ENCODE measurements around the gene ZKSCAN2. TPM values are rescaled to one million over a fixed set of nuclear protein-coding genes. Genes with fewer than 3 reads are reported as not detected.

Gene ZKSCAN2
- total and polyA plus RNA-seq, 2 of the 8 experiments (the other 6 are each of a cell fraction or from before 2014, with no cell fraction given) = 2.2 to 11.6 TPM

- ChIA-PET CTCF (ENCODE audit: partially characterized antibody) (interaction anchor here (0.6 to 5.1 kb wide), 32 partner anchors 9 to 823 kb away, joined by 3 to 32 read pairs (median 3); partner anchors contain the start of genes AQP8 and LCMT1), POLR2A (ENCODE audit: partially characterized antibody) (interaction anchor here (0.7 kb wide), 2 partner anchors 15 to 117 kb away, joined by 3 read pairs; no protein-coding TSS in a partner anchor)
- Histone ChIP-seq H3K18ac (ENCODE audit: extremely low read depth, low read length) (no peak overlapping the region), H3K27ac (ENCODE audit: low read depth, low read length) (no peak overlapping the region), H3K4ac (replicated peaks; ENCODE audit: insufficient read length, low read depth, low read length) (no peak overlapping the region), H3K79me1 (ENCODE audit: low read depth, low read length) (no peaks in the 10 kb centered on the region), H3K23me2 (ENCODE audit: low read depth, low read length) (no peaks in the 10 kb centered on the region), H2AFZ (ENCODE audit: low read length) (peak overlapping the region; percentile 56; the same call in 1 of the 2 replicates), H2BK120ac (replicated peaks; ENCODE audit: low read depth, low read length) (no peak overlapping the region), H3K36me3 (ENCODE audit: control insufficient read depth in 2 of 4, insufficient read depth in 4 of 4, low read length in 3 of 4) (no peaks in the 10 kb centered on the region), H4K20me1 (replicated peaks in 1 of 2; ENCODE audit: control insufficient read depth in 1 of 2, insufficient read depth in 2 of 2, low read length in 2 of 2) (no peaks in the 10 kb centered on the region), H3K4me1 (replicated peaks in 1 of 4; ENCODE audit: control insufficient read depth in 3 of 4, insufficient read depth in 4 of 4, low read length in 3 of 4) (peaks cover 0 to 3% (median 2%) of the 10 kb centered on the region in 4 experiments; a peak in 3 of 7 replicates), H3K9ac (replicated peaks in 1 of 4; ENCODE audit: extremely low read depth in 1 of 4, low read depth in 3 of 4, low read length in 3 of 4) (no peak overlapping the region), H3K23ac (ENCODE audit: insufficient read length) (no peak overlapping the region), H3K4me3 (ENCODE audit: extremely low read depth in 1 of 4, insufficient read depth in 2 of 4, low read depth in 3 of 4, low read length in 4 of 4) (no peak overlapping the region), H4K8ac (ENCODE audit: extremely low read depth, insufficient read depth, low read length) (no peak overlapping the region), H2BK5ac (ENCODE audit: low read depth, low read length) (no peak overlapping the region), H4K5ac (ENCODE audit: insufficient read length, low read depth, low read length) (no peak overlapping the region), H2BK20ac (ENCODE audit: low read length) (no peak overlapping the region), H3K27me3 (replicated peaks in 1 of 4; ENCODE audit: control insufficient read depth in 3 of 4, extremely low read depth in 1 of 4, insufficient read depth in 3 of 4, low read length in 3 of 4) (no peaks in the 10 kb centered on the region), H3K79me2 (ENCODE audit: control insufficient read depth in 1 of 2, insufficient read depth in 2 of 2, low read length in 2 of 2) (no peaks in the 10 kb centered on the region), H3K14ac (ENCODE audit: insufficient read length) (no peak overlapping the region), H2BK12ac (ENCODE audit: low read depth, low read length) (peak overlapping the region; percentile 50; the same call in 1 of the 2 replicates), H4K91ac (replicated peaks; ENCODE audit: insufficient read length, low read length) (no peak overlapping the region), H3K9me3 (ENCODE audit: insufficient read depth in 2 of 2, low read depth in 1 of 2, low read length in 1 of 2) (no peaks in the 10 kb centered on the region), H3K4me2 (ENCODE audit: insufficient read depth in 1 of 2, low read depth in 2 of 2, low read length in 2 of 2) (no peak overlapping the region), H2BK15ac (ENCODE audit: low read length) (no peak overlapping the region), H2AK5ac (ENCODE audit: low read depth, low read length) (no peak overlapping the region), H3K56ac (replicated peaks; ENCODE audit: insufficient read length, low read depth, low read length) (no peak overlapping the region)
- DNase-seq (ENCODE audit: low read depth in 1 of 2, low spot score in 2 of 2) = no peak
- FAIRE-seq = no peak
- 92% methylated on average over 7 of the region's 7 CpGs; no CpG with 5 or more reads in 1 of the 2 experiments for WGBS, 2 experiments (ENCODE audit: extremely low coverage in 1 of 2, insufficient coverage in 1 of 2, insufficient read length in 1 of 2, insufficient replicate concordance in 2 of 2, low coverage in 1 of 2, low lambda C conversion rate in 2 of 2, missing lambda C conversion rate in 1 of 2)
- TF ChIP-seq MAFK (IDR thresholded peaks at IDR 0.05; ENCODE audit: low read depth, low read length) (no peak), EGR1 (IDR thresholded peaks at IDR 0.05; ENCODE audit: borderline replicate concordance, low read depth, low read length) (no peak), BACH1 (IDR thresholded peaks at IDR 0.05; ENCODE audit: low read length) (no peak), RNF2 (IDR thresholded peaks at IDR 0.05; ENCODE audit: borderline replicate concordance, low read depth, low read length, missing control alignments, poor library complexity, severe bottlenecking) (no peak), SIX5 (IDR thresholded peaks at IDR 0.05; ENCODE audit: low read depth, low read length) (no peak), RAD21 (IDR thresholded peaks at IDR 0.05 in 1 of 2, conservative IDR thresholded peaks at IDR 0.05 in 1 of 2; ENCODE audit: low read depth in 2 of 2, low read length in 2 of 2) (no peak), KDM4A (IDR thresholded peaks at IDR 0.05; ENCODE audit: low read depth, low read length, severe bottlenecking) (no peak), KDM5A (IDR thresholded peaks at IDR 0.05; ENCODE audit: low read length) (no peak), USF2 (IDR thresholded peaks at IDR 0.05; ENCODE audit: low read length) (no peak), EP300 (IDR thresholded peaks at IDR 0.05; ENCODE audit: borderline replicate concordance in 1 of 2, low read depth in 2 of 2, low read length in 2 of 2) (no peak), SP2 (IDR thresholded peaks at IDR 0.05; ENCODE audit: low read length) (no peak)
These were observed 32.8 kb downstream of the ZKSCAN2 start for GRCh38 chr16:25224731-25225319.

Data from H1 (cell line).